NOMO-1 treated with dmso at 0.1 percent for 144 hours (cell line): ENCODE results near the gene BASP1.

ENCODE experiments used
- DNase-seq: peaks from one replicate; lab custom pipeline; 2025; ENCODE audit not compliant: unreplicated experiment; lab: John Stamatoyannopoulos, UW

The BASP1 gene, protein sequence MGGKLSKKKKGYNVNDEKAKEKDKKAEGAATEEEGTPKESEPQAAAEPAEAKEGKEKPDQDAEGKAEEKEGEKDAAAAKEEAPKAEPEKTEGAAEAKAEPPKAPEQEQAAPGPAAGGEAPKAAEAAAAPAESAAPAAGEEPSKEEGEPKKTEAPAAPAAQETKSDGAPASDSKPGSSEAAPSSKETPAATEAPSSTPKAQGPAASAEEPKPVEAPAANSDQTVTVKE

DNA sequence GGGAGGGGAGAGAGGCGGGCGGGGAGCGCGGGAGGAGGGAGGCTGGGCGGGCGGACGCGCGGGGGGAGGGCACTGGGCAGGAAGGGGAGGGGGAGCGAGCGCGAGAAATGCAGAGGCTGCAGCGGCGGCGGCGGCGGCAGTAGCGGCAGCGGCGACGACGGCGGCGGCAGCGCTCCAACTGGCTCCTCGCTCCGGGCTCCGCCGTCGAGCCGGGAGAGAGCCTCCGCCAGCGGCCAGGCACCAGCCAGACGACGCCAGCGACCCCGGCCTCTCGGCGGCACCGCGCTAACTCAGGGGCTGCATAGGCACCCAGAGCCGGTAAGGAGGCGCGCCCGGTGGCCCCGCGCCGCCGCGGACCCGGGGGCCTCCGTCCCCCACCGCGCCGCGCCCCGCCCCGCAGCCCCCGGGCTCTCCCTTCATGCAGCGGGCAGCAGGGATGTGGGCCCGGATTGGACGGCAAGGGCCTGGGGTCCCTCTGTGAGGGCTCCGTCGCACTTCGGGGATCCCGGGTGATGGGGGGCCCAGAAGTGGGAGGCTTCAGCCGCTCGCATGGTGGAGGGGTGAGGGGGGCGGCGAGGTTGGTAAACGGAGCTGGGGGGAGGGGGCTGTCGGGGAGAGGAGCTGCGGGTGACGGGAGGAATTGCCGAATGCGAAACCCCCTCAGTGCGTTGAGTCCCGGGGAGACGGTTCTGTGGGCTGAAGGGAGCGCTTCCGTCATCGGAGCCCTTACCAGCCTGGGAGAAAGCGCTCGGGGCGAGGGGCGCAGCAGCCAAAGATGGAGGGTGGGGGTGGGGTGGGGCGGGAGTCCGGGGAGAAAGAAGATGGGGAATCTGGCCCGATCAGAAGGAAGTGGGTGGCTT is at the start of gene BASP1:
Gene BASP1, plus strand, starts transcription at position 139 of the 860 bp plus-strand sequence. CDS start 57,586 bp downstream, outside the sequence.
- peak; percentile 90 for DNase-seq

DNA sequence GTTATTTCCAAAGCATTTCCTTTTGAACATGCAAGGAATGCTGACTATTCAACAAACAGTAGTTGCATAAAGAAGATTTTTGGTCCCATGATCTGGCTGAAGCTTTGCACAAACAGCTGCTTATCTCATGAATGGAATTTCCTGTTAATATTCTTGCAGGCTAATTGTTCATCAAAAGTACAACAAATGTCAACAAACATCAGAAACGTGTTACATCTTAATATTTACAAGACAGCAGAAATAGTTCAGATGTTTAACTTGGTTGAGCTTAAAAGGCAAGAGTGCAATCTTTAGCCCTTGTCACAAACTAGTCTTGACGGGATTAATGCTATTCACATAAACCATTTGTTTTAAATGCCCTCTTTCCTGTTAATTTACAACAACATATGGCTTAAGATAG is 47.9 kb upstream of the BASP1 start:
- DNase-seq = no peak

DNA sequence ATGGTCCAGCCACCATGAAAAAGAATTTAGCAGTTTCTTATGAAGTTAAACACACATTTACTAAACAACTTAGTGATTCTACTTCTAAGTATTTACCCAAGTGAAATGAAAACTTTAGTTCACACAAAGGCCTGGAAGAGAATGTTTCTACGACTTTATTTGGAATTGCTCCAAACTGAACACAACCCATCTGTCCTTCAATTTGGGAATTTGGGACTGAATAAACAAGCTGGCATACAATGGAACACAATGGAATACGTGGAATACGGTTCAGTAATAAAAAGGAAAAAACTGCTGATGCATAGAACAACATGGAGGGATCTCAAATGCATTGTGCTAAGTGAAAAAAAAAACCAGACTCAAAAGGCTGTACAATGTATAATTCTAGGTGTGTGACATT is 44.6 kb upstream of the BASP1 start:
- DNase-seq = no peak

DNA sequence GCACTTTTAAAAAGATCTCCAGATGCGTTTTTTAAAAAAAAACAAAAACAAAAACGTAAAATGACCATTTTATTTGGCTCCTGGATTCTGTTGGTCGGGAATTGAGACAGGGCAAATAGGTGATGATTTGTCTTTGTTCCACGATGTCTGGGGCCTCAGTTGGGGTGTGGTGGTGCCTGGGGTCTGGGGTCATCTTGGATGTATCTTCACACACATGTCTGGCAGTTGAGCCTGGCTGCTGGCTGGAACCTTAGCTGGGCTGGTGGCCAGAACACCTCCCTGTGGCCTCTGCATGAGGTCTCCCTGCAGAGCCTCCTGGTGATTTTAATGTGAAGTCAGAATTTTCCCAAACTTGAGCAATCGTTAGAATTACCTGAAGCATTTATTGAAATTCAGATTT is 42.5 kb upstream of the BASP1 start:
- no peak for DNase-seq

DNA sequence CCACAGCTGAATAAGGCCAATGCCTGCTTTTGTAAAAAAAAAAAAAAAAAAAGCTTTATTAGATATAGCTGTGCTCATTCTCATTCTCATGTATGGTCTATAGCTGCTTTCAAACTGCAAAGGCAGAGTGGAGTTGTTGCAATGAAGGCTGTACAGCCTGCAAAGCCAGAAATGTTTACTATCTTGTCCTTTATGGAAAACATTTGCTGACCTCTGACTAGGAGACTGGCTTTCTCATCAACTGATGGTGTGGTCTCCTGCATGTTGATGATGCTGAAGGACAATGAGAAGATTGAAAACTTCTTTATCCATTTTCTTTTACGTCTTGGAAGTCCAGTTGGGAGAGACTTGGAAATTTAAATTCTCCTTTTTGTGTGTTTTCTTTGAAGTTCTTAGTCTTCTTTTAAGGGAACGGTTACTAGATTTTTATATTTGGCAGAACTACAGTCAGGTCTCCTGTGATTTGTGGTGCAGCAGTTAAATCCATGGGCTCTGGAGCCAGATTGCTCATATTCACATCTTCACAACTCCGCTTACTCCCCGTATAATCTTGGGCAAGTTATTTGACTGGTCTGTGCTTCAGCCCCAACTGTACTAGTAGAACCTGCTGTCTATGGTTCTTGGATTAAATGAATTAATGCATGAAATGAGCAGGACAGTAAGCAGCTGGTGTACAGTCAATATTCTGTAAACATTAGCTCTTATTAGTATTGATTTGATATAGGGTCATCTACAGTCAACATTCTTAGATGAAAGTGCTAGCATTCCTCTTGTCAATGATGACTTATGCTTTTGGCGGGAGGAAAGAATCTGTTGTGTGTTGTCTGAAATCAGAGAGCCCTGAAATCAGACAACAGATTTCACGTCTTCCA is 39.7 kb upstream of the BASP1 start:
- DNase-seq = no peak

DNA sequence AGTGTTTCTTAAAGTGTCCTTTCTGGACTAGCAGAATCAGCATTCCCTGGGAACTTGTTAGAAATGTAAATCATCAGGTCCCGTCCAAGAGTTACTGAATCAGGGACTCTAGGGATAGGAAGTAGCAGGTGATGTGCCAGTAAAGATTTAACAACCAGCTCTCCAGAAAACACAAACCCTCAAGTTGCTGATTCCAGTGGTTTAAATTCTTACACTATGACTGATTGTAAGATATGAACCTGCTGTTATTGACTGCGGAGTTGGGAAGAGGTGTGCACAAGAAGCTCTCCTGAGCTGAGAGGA is 39.1 kb upstream of the BASP1 start:
- no peak for DNase-seq

DNA sequence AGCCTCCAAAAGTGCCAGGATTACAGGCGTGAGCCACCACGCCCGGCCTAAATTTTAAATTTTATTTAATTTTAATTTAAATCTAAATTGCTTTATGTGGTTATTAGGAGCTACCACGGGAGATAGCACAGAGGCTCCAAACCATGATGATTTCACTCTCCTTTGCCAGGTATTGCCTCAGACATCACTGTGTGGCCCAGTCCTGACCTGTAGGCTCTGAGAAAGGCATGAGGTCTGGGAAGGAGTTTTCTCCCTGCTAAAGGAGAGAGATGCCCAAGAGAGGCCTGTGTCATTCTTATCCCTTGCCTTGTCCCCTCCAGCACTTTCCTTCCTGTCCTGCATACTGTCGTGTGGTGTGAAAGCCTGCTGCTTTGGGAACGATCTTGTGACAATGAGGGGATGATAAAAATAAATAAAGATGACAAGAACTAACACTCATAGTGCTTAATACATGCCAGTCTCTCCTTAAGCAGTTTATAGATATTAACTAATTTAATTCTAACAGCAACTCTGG is 37.0 kb upstream of the BASP1 start:
- DNase-seq = no peak

DNA sequence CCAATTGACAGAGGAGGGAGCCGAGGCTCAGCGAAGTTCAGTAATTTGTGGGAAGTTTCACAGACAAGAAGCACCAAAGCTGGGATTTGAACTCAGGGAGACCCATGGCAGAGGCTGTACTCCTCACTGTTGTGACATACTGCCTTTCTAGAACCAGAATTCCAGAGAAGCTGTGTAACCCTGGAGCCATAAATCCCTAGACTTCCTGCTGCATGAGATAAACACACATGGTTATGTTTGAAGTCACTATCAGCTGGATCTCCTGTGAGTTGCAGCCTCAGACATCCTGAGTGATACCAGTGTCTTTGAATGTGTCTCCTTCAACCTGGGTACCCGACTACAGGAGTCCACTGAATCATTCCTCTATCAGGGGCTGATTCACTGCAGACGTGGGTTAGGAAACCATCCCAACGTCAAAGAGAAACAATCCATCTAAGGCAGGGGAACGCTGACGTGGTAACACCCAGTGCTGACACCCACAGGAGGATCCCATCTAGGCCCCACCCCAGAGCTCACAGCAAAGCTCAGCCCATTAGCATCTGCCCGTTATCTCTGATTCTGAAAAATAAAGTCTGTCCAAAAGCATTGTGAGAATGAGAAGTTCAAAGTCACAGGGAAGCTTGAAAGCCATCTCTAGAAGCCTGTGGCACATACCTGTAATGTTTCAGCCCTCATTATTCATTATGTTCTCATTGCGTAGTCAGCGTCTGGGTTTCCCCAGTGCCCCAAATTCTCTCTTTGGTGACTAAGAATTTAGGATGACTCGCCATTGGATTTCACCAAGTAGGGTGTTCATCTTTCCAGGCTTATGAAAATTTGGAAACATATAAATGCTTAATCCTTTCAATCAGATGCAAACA is 36.3 kb upstream of the BASP1 start:
- DNase-seq = no peak

DNA sequence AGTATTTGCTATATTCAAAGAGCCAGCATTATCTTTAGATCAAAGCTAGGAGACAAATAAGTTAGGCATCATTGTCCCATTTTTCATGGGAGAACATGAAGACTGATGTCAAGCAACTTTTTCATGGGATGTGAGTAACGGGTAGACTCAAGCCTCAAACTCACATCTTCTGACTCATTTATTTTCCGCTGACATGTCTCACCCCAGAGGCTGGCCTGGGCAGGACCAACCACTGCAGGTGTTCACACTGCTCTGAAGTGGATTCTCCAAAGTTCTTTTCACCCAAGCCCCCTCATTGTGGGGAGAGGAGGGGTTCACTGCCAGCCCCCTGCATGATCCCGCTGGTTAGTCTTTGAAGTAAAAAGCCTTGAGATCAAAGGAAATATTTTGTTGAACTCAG is 34.9 kb upstream of the BASP1 start:
- DNase-seq = no peak

DNA sequence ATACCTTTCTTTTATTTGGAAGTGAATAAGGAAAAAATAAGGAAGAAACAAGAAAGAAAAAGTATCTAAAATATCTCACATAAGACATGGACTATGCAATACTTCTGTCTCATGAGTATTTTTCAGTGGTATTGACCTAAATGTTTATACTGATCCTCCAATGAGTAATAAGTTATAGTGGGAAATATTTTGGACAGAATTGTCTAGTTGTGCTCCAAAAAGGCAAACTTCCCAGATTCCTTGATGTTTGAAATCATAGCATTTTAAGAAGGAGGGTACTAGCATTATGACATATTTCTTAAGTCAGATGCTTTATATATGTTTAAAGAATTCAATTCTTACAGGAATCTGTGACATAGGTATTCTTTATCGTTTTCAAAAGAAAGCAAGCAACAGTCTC is 34.5 kb upstream of the BASP1 start:
- DNase-seq = no peak

DNA sequence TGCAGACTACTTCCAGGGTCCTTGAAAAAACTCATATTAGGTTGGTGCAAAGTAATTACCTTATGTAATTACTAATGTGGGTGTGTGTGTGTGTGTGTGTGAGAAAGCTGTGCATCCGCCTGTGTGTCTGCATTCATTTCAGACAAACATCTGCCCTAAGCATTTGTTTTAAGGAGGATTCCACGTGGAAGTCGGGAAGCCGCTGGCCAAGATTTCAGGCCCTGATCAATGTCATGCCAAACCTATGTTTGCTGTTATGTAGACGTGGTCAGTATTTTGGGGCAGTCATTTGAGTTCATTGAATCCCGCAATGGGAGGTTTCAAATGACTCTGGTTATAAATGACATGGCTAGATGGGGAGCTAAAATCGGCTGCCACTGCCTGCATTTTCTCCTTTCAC is 33.6 kb upstream of the BASP1 start:
- DNase-seq = no peak

DNA sequence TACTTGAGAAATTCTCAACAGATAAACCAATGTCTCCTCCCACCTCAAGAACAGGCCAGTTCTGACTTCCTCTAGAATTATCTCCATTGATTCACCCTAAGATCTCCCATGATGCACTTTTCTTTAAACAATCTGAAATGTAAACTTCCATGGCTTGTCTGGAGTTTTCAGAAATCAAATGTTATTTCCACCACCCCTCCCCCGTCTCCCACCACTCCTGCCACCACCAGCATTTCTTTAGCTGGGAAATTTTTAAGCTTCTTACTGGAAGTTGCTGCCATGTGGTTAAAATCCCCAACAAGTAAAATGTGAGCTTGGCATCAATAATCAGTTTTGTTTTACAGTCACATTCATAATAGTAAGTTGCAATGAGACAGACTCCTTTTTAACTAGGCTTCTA is 32.8 kb upstream of the BASP1 start:
- no peak for DNase-seq

DNA sequence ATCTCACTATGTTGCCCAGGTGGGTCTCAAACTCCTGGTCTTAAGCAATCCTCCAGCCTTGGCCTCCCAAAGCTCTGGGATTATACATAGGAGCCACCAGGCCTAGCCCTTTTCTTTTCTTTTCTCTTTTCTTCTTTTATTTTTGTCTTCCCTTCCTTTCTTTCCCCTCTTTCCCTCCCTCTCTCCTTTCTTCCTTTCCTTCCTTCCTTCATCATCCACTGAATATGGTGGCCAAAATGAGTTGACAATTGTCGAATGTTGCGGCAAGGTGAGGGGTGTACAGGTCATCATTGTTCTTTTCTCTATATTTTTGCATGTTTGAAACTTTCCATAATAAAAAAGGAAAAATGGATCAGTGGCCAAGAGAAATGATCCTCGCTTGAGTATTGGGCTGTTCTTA is 32.1 kb upstream of the BASP1 start:
- no peak for DNase-seq

DNA sequence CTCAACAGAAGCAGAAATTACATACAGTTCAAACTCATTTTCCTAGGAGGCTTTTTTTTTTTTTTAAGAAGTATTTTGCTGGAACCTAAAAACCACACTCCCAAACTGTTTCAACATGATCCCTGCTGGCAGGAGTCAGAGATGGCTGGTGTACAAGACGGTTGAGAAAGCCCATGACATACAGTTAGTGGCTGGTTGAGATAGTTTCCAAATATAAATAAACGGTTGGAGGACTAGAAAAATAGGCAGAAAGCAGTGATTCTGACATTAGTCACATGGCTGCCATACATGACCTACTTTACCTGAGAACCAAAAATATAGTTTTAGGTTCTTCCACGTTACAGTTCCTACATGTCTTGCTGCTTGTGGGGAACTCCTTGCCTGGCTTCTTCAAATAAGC is 31.7 kb upstream of the BASP1 start:
- peak; percentile 9 for DNase-seq

DNA sequence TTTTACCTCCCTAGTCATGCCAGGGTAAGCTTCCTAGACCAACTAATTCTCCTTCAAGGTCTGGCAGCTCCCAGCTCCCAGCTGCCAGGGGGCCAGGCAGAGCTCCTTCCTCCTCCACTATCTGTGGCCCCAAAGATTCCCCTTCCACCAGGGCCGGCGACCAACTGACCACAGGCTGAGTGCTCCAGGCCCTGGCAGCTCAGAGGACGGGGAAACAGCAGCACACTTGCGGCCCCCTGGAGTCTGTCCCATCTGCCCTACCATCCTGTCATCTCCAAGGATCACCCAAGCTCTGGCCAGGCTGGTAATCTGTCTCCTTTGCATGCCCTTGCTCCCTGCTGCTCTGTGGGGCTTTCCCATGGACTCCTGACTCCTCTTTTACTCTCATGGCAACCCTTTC is 31.2 kb upstream of the BASP1 start:
- DNase-seq = no peak

DNA sequence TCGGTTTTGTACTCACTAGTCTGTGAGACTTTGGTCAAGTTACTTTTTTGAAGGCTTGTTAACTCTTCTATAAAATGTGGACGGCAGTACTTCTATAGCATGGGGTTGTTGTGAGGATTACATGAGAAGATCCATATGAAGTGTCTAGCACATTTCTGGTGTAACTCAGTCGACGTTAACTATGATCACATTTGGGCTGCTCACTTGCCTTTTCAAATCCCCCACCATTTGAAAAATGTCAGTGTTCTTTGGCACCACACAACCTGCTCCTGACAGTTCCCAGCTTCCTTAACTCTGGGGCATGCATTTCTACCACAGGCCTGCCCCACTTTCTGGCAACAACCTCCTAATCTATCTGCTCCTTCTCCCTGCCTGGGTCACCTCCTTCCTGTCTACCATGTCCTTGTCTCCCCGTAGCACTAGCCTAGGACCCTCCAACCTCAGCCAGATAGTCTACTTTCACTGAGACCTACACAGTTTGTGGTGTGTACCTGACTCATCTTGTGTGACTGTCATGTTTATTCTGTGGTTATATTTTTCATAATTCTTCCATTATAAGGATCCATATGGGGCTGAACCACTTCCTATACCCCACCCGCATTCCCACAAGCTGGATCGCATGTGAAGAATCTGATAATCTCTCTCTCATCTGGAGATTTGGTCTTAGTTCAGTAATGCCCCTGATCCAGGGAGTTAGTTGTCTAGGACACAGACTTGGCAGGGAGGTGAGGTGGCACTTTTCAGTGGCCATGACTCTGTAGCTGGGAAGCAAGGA is 30.2 kb upstream of the BASP1 start:
- DNase-seq = no peak

DNA sequence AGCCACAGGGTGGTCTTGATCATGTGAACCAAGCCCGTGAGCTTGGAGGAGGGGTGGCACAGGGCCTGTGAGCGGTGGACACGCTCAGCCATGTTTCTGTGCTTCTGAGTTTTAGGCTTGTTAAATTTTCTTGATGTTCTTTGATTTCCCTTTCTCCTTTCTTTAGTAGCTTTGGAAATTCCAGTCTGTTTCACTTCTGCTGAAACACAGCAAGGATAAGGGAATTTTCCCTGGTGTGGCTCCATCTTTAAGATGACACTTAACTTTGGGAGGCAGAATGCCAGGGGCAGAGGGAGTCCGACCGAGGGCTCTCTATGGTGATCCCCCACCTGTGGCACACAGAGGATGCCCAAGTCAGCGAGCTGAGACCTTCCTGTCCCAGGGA is 29.7 kb upstream of the BASP1 start:
- DNase-seq = no peak

DNA sequence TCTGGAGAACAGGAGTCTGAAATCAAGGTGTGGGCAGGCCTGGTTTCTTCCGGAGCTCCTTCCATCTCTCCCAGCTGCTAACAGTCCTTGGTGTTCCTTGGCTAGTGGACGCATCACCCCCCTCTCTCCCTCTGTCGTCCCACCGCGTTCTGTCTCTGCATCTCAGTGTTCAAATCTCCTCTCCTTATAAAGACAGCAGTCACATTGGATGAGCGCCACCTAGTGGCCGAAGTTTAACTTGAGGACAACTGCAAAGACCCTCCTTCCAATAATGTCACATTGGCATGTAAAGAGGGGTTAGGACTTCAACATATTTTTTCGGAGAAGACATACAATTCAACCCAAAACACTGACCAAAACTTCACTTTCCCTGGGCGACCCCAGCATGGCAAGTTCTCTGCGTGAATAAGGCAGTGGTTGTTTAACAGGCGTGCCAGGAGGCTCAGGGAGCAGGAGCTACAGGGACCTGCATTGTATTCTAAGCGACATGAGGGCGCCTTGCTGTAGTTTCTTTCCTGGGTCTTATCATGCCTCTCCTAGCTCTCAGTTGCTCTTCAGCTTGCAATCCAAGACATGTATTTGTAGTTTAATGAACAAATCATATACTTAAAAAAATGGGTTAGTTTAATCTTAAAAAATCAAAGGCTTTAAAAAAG is 27.9 kb upstream of the BASP1 start:
- peak; percentile 38 for DNase-seq

DNA sequence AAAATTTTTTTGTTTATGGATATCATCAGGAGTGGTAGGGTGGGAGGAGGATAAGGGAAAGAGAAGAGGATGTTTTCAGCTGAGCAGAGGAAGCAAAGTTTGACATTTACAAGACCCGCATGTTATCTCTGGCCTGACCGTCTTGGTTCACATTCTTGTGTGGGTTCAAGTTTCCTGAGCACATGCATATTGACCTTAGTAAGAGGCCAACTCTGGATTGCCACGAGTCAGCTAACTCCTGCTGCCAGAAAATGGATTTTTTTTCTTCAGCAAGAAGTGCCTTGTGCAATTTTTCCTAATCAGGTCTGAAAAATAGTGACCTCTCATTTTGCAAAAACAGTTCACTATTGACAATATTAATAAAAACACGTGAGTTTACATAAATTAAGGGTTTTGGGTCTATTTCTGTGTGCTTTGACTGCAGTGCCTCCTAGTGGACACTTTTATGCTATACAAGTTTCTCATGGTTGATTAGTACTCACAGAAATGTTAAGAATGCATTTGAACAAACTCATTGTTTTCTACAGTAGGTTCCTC is 27.1 kb upstream of the BASP1 start:
- peak; percentile 37 for DNase-seq
